GM20000 (cell line): ENCODE measurements around the gene CHURC1.

Source experiments
- DNase-seq: peaks from one replicate; pipeline ENCODE4 v3.0.0; 2012; ENCODE audit warnings: low spot score
- CTCF ChIP-seq: IDR thresholded peaks from 2 replicates; pipeline ENCODE4 v1.5.1; 2012; ENCODE audit warnings: mild to moderate bottlenecking, control low read depth; ENCODE audit errors: extremely low read depth, missing control alignments

Gene CHURC1

GRCh38 chr14:64979336-64980074 is 65.2 kb downstream of the CHURC1 start:
- no peak for TF ChIP-seq CTCF
- no peak for DNase-seq

DNA sequence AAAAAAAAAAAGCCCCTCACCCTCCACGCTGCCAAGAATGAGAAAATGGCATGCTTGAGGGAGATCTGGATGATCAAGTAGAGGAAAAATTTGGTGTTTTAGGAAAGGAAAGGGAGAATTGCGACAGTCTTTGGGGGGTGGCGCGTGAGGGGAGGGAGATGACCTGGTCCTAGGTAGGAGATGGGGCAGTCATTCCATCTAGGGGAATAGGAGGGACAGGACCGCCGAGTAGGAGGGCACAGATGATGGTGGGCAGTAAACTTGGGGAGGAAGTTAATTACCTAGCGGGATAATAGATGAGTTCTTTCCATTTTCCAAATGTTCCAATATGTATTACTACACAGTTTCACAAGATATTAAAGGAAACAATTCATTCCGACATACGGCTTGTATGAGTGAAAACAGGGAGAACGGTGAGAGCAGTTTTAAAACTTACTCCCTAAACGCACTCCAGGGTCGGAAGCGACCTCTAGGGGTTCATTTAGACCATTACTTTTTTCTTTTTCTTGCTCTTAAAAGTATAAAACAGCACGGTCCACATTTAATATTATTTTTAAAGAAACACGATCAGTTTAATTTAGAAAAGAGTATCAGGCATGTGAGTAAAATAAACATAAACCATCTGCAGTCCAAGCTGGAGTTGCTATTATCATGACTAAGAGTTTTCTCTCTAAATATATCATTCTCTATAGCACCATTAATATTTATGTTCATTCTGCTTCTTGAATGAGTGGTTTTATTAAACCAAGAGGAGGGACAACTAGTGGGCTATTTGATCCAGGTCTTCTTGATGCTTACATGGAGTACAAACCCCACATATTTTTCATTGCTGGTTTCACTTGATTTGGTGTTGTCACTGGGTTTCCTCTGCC is 69.4 kb downstream of the CHURC1 start:
- peak; percentile 47 for DNase-seq
- peak; percentile 44 for TF ChIP-seq CTCF
